GM13977 (cell line): ENCODE results near the gene OR5H1.

ENCODE experiments used
- DNase-seq: peaks from one replicate; pipeline ENCODE4 v3.0.0; 2012; ENCODE audit warnings: low spot score
- in situ Hi-C: fragments of 300-500 bp; cut with MboI; formaldehyde crosslinking; loops from one replicate; pipeline ENCODE4 v1.12.0; 2022; ENCODE audit warnings: low sequenced_read_pairs, low pct_unique_long_range_greater_than_20kb, mixed read lengths, inconsistent platforms; ENCODE audit not compliant: unreplicated experiment
- TF ChIP-seq, protein P1 (sequence below): IDR thresholded peaks from 2 replicates; pipeline ENCODE4 v1.5.1; 2012; ENCODE audit warnings: mild to moderate bottlenecking, control low read depth; ENCODE audit not compliant: insufficient read depth; ENCODE audit errors: extremely low read depth, missing control alignments

OR5H1 gene

DNA sequence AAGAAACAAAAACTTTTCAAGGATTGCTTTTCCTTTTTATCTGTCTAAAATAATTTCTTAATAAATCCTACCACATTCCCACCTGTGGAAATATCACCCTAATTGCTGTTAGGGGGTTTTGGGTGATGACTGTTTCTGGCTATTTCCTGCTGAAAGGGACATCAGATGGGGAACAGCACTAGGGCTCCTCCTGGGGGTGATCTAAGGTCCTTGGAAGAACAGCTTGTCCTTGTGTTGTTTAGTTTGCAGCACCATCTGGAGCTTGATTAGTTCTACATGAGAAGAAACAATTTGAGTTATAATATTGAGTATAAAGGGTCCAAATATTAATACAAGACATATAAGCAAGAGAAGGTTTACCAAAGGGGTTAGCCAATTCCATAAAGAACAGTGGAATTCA lies 54.7 kb downstream of the OR5H1 start:
- DNase-seq: no peak
- in situ Hi-C loops: no loop called here
- TF ChIP-seq, protein P1, sequence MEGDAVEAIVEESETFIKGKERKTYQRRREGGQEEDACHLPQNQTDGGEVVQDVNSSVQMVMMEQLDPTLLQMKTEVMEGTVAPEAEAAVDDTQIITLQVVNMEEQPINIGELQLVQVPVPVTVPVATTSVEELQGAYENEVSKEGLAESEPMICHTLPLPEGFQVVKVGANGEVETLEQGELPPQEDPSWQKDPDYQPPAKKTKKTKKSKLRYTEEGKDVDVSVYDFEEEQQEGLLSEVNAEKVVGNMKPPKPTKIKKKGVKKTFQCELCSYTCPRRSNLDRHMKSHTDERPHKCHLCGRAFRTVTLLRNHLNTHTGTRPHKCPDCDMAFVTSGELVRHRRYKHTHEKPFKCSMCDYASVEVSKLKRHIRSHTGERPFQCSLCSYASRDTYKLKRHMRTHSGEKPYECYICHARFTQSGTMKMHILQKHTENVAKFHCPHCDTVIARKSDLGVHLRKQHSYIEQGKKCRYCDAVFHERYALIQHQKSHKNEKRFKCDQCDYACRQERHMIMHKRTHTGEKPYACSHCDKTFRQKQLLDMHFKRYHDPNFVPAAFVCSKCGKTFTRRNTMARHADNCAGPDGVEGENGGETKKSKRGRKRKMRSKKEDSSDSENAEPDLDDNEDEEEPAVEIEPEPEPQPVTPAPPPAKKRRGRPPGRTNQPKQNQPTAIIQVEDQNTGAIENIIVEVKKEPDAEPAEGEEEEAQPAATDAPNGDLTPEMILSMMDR: no peak
